Measurements from ENCODE around the gene UTS2R. TPM values are rescaled to one million over a fixed set of nuclear protein-coding genes. Genes with fewer than 3 reads are reported as not detected.
"Not testable (repeated sequence)": the region's sequence is repeated elsewhere in the genome, so short reads cannot be mapped to it uniquely, and the experiment has no call there.

Gene UTS2R
- total RNA-seq, 1 donor from 2014 or later: not detected

GRCh38 chr17:82408288-82408937, 36.8 kb downstream of the UTS2R start:
- no peak for DNase-seq (ENCODE audit: low read depth in 2 of 2)

GRCh38 chr17:82408938-82409318, 37.4 kb downstream of the UTS2R start:
- no peak for DNase-seq (ENCODE audit: low read depth in 2 of 2)

DNA sequence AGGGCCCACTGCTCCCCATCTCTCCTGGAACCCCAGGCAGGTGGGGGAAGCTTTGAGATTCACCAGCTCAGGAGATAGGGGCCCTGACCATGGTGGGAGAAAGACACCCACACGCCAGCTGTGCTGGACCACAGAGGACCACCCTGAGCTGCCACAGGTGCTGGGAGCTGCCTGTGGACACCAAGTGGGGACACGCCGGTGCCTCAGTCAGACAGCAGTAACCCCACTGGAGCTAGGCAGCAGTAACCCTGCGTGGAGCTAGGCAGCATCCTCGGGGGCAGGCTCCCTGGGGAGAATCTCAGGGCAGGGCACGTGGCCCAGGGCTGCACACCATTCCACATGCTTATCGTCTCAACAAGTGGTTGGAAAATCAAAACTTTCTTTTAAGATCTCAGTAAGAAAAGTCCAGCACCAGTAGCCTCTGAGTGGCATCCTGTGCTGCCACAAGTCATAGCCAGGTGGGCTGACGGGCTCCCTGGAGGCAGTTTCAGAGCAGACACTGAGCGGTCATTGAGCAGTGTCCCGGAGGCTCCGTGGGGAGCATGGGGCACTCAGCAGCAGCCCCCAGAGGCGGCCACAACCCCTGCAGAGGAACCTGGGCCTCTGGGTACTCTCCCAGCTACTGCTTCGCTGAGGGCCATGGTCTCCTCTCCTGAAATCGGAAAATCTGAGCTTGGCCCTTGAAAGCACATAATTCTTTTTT, 38.6 kb downstream of the UTS2R start:
- DNase-seq (ENCODE audit: low read depth in 2 of 2): no peak

DNA sequence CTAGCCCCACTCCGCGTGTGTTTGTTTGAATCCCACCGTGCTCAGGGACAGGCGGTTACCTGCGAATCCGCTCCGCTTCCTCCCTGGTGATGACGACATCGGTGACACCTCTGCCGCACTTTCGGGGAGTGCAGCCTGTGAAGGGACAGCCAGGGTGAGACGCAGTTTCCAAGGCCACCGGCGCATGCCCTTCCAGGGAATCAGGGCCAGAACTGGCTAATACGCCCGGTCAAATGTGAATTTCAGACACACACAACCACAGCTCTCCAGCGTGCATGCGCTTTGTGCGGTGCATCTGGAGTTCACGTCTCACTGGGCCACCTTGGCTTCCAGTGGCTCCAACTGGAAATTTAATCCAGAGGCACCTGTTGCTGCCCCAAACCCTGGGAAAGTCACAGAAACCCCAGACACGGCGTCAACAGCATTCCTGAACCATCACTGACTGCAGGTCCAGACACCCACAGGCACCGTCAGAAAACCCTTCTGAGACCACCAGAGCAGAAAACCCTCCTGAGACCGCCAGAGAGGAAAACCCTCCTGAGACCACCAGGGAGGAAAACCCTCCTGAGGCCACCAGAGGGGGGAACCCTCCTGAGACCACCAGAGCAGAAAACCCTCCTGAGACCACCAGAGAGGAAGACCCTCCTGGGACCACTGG, 40.0 kb downstream of the UTS2R start:
- DNase-seq (ENCODE audit: low read depth in 2 of 2): no peak

DNA sequence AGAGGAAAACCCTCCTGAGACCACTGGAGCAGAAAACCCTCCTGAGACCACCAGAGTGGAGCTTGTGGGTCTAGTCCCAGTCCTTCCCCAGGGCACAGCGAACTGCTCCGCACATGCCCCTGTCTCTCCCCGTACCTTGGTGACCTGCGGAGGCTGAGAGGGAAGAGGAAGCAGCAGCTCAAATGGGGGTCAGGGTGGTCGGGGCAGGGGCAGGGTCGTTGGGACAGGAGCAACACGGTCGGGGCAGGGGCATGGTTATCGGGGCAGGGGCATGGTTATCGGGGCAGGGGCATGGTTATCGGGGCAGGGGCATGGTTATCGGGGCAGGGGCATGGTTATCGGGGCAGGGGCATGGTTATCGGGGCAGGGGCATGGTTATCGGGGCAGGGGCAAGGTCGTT, 40.5 kb downstream of the UTS2R start:
- DNase-seq (ENCODE audit: low read depth in 2 of 2): not testable (repeated sequence)

DNA sequence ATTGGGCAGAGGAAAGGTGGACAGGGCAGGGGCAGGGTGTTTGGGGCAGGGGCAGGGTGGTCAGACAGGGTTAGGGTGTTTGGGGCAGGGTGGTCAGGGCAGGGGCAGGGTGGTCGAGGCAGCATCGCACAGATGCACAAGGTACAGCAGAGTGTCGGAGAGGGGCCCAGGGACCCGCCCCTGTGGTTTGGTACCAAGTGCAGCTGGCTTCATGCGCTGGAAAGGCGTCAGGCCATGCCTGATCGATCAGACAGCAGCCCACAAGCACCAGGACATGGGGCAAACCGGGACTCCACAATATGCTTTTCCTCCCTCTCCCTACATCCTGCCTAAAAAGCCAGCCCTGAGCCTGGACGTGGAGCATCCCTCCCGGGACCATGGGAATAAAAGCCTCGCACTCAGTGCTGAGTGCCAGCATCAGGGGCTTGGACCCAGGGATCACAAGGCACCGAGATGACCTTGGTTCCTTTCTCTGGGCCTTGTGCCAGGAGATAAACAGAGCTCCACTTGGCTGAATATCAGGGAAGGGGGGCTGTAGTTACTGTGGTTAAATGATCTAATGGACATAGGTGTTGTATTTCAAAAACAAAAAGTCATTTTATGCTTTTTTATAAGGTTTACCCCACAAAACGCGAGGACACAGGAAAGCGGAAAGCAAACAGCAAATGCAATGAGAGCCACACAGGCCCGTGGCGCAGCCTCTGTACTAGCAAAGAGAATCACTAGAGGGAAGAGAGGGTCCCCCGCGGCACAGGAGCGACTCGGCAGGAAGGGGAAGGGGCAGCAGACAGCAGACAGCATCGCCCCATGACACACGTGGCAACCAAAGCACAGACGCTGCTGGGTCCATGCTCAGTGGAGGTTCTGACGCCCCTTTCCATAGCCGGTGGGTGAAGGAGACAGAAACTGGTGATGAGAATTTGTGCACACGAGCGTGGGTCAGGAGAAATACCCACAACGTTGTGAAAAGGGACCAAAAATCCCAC, 41.3 kb downstream of the UTS2R start:
- DNase-seq (ENCODE audit: low read depth in 2 of 2): no peak

- DNase-seq (ENCODE audit: low read depth in 2 of 2): peak; percentile 30 to 75
These were observed 43.1 kb downstream of the UTS2R start for GRCh38 chr17:82414548-82415281.

GRCh38 chr17:82415336-82415735, 43.8 kb downstream of the UTS2R start:
- no peak for DNase-seq (ENCODE audit: low read depth in 2 of 2)

GRCh38 chr17:82415786-82416185, 44.2 kb downstream of the UTS2R start:
- no peak for DNase-seq (ENCODE audit: low read depth in 2 of 2)

GRCh38 chr17:82416264-82416663, 44.7 kb downstream of the UTS2R start:
- no peak for DNase-seq (ENCODE audit: low read depth in 2 of 2)

GRCh38 chr17:82416771-82417170, 45.2 kb downstream of the UTS2R start:
- DNase-seq (ENCODE audit: low read depth in 2 of 2): no peak

DNA sequence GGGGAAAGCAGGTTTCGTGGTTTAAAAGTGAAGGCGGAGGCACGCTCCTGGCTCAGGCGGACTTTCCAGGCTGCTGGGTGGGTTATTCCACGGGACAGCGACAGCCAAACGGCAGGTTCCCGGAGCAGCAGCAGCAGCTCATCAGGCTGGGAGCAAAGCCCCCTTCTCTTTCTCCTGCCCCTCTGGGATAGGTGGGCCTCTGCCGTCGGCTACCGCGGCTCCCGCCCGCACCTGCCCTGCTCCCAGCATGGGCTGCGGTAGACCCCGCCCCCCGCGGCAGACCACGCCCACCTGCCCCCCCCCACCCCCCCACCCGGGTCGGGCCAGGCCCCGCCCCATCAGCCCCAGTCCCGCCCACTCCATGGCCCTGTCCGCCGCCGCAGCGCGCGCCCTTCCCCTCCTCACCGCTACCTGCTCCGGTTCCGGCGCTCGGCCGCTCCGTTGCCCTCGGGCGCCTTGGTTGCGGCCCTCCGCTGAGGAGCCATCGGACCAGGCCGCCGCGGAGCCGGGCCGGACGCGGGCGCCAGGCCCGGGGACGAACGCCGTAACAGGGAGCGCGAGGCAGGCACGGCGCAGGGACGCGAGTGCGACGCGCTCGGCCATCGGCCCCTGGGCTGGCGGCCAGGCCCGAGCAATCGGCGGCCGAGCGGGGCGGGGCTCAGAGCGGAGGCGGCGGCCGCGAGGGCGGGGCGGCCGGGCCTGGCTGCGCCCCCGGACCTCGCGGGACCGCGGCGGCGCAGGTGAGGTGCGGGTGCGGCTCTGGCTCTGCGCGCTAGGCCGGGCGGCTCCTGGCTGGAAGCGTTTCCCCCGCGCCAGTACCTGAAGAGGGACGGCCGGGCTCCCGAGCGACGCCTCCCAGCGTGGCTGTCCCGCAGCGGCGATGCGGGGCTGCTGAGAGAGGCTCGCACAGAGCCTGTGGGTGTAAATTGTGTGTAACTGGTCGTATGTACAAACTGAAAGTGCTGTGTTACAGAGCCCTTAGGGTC, 46.7 kb downstream of the UTS2R start, which contains the start of the genes HEXD and OGFOD3:
TSS of gene HEXD (plus strand) at position 347 of the 986 bp plus-strand sequence. CDS start 1,453 bp downstream, outside the sequence.
TSS of gene OGFOD3 (minus strand) at position 586 of the 986 bp plus-strand sequence. CDS start at position 485, 101 bp downstream.
- peak; percentile 47 to 85 for DNase-seq (ENCODE audit: low read depth in 2 of 2)

DNA sequence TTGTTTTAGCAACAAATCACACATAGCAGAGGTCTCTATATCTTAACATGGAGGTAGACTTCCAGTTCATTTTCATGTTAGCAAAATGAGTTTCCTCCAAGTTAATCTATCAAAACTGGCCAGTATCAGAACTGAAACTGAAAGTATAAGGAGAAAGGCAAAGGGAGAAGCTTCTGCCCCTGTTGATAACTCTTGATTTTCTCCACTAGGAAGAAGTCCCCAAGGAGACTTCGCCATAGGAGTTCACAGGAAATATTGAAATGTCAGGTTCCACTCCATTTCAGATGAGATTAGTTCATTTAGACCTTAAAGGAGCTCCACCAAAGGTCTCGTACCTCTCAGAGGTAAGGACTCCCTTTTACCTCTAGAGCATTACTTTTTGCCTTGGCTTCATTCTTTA, 48.0 kb downstream of the UTS2R start:
- no peak for DNase-seq (ENCODE audit: low read depth in 2 of 2)

DNA sequence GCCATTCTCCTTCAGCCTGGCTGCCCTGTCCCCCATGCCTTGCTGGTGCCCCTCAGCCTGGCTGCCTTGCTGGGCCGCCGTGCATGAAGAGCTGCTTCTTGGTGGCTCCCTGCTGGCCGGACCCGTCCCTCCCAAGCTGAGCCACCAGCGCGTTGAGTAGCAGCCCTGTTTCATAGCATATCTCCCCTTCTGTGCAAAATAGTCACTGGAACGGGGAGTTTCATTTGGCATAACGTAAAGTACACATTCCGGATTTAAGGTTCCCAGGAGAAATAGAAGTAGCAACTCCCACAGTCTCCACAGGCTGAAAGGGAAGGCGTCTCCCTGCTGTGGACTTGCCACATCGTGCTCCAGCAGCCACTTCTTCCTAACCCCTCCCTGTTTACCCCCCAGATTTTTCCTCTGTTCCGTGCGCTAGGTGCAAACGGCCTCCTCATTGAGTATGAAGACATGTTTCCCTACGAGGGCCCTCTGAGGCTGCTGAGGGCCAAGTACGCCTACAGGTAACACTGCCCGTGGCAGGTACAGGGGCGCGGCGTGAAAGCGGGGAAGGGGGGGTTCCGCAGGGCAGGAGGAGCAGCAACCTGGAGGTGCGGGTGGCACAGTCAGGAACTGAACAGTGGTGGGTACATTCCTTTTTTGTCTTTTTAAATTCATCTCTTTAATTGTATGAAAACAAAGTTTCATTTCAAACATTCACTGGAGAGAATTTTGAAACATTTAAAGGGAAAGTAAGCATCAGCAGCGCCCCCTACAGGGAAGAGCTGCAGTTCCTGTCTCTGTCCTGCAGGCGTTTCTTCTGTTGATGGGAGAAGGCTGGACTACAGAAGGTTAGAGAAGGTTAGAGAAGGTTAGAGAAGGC, 52.7 kb downstream of the UTS2R start:
- DNase-seq (ENCODE audit: low read depth in 2 of 2): peak in 1 of 2 donors; percentile 51

DNA sequence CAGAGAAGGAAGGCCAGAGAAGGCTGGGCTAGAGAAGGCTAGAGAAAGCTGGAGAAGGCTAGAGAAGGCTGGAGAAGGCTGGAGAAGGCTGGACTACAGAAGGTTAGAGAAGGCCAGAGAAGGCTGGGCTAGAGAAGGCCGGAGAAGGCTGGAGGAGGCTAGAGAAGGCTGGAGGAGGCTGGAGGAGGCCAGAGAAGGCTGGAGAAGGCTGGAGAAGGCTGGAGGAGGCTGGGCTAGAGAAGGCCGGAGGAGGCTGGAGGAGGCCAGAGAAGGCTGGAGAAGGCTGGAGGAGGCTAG, 53.2 kb downstream of the UTS2R start:
- DNase-seq (ENCODE audit: low read depth in 2 of 2): no peak

All from dermis microvascular lymphatic vessel endothelial cell (primary cell).